ENCODE data around the gene RIPOR3.

DNA sequence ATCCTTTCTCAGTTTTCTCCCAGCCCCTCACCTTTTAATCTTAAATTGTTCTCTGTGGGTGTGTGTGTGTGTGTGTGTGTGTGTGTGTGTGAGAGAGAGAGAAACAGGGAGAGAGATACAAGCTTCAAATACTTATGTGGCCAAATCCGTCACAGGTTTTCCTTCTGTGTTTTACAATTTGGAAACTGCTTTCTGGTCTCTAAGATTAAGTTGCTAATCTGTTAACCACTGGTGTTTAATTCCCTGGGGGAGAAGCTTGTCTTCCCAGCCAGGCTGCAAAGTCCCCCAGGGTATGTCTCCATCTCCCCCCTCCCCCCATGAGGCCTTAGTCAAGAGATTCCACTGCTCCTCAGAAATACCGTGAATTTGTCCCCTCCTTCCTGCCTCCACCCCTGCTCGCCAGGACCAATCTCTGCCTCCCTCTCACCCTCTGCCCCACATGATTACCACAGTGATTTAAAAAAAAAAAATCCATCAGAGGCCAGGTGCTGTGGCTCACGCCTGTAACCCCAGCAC, 49.0 kb downstream of the RIPOR3 start:
- TF ChIP-seq CTCF (IDR thresholded peaks at IDR 0.05; ENCODE audit: low read depth, low read length), result no peak
- TF ChIP-seq EZH2phosphoT487 (IDR thresholded peaks at IDR 0.05; ENCODE audit: low read depth), result no peak

Measured in OCI-LY3 (cell line).